ENCODE results near the gene MANF. TPM values are rescaled to one million over a fixed set of nuclear protein-coding genes. Genes with fewer than 3 reads are reported as not detected.

Gene MANF
- total and polyA plus RNA-seq, 2 donors (not counting 1 experiment from before 2014, with no cell fraction given), result 19.8 to 29.7 TPM

- ChIA-PET CTCF (no interaction called here), POLR2A (no interaction called here)
- WGBS (ENCODE audit: insufficient coverage), result 73% methylated on average over 3 of the region's 4 CpGs
- Histone ChIP-seq H4K20me1 (ENCODE audit: control insufficient read depth, insufficient read depth, low read length, poor library complexity, severe bottlenecking) (no peaks in the 10 kb centered on the region), H3K79me2 (ENCODE audit: control insufficient read depth, insufficient read depth, low read length) (no peaks in the 10 kb centered on the region), H3K27ac (ENCODE audit: low read length in 2 of 2) (no peak overlapping the region), H3K4me2 (replicated peaks; ENCODE audit: low read depth, low read length, poor library complexity, severe bottlenecking) (no peak overlapping the region), H2AFZ (ENCODE audit: insufficient read depth, low read depth, low read length, poor library complexity, severe bottlenecking) (no peak overlapping the region), H3K9me3 (ENCODE audit: control extremely low read depth in 1 of 3, control insufficient read depth in 2 of 3, insufficient read depth in 1 of 3, low read length in 2 of 3) (no peaks in the 10 kb centered on the region), H3K4me3 (ENCODE audit: control extremely low read depth in 1 of 5, extremely low read depth in 1 of 5, insufficient read depth in 1 of 5, low read depth in 2 of 5, low read length in 4 of 5) (no peak overlapping the region), H3K9ac (ENCODE audit: low read length) (no peak overlapping the region), H3K36me3 (replicated peaks in 1 of 2; ENCODE audit: control extremely low read depth in 1 of 2, control insufficient read depth in 1 of 2, extremely low read depth in 1 of 2, insufficient read depth in 2 of 2, low read length in 1 of 2) (no peaks in the 10 kb centered on the region), H3K27me3 (replicated peaks in 1 of 4; ENCODE audit: control extremely low read depth in 1 of 4, control insufficient read depth in 3 of 4, insufficient read depth in 4 of 4, low read length in 3 of 4) (no peaks in the 10 kb centered on the region), H3K4me1 (ENCODE audit: control insufficient read depth in 2 of 2, insufficient read depth in 2 of 2, low read length in 2 of 2) (no peaks in the 10 kb centered on the region)
- no peak overlapping the region for H3K27ac Mint-ChIP-seq
- TF ChIP-seq CTCF (IDR thresholded peaks at IDR 0.05) (no peak), EZH2 (IDR thresholded peaks at IDR 0.05; ENCODE audit: borderline replicate concordance, insufficient read depth, low read depth, low read length, poor library complexity, severe bottlenecking) (no peak)
- no peaks in the 10 kb centered on the region for H3K4me1 Mint-ChIP-seq
- ATAC-seq (ENCODE audit: low read depth) (no peak), DNase-seq (no peak)
- H3K9me3 Mint-ChIP-seq (ENCODE audit: insufficient read depth), result no peaks in the 10 kb centered on the region
- peaks cover 6% of the 10 kb centered on the region for H3K27me3 Mint-ChIP-seq
- no peak overlapping the region for H3K4me3 Mint-ChIP-seq
- intact Hi-C loops (cut with micrococcal nuclease), result no loop called here
Measured at GRCh38 chr3:51340013-51340829, 44.9 kb upstream of the MANF start.

DNA sequence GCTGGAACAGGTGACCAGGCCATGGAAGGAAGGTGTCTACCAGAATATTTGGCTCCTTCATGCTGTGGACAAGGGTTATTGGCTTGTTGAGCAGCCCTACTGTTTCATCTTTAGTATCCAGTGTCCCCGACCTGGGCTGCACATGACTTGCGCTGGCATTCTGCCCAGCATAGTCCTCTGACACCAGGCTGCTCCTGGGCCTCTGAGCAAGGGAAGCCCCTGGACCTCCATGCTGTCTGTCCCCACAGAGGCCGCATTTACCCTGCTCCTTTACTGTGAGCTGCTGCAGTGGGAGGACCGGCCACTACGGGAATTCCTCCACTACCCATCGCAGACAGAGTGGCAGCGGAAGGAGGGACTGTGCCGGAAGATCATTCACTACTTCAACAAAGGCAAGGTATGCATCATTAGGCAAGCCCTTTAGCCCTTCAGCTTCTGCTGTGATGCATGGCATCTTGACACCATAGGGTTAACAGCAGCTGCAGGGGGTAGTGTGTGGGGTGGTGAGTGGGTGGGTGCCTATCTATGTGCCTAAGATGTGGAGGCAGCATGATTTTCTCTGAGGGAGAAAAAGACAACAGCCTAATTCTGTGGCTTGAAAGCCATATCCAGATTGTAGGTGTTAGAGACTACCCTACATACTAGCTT, 44.0 kb upstream of the MANF start:
- no peak overlapping the region for H3K27ac Mint-ChIP-seq
- H4K20me1 ChIP-seq (ENCODE audit: control insufficient read depth, insufficient read depth, low read length, poor library complexity, severe bottlenecking), result no peaks in the 10 kb centered on the region
- no peaks in the 10 kb centered on the region for H3K4me1 Mint-ChIP-seq
- H3K4me1 ChIP-seq (ENCODE audit: control insufficient read depth in 2 of 2, insufficient read depth in 2 of 2, low read length in 2 of 2), result no peaks in the 10 kb centered on the region
- H3K9me3 Mint-ChIP-seq (ENCODE audit: insufficient read depth), result no peaks in the 10 kb centered on the region
- ATAC-seq (ENCODE audit: low read depth) (no peak), DNase-seq (no peak)
- H3K27ac ChIP-seq (ENCODE audit: low read length in 2 of 2), result no peak overlapping the region
- ChIA-PET POLR2A (no interaction called here), CTCF (no interaction called here)
- WGBS (ENCODE audit: insufficient coverage), result 92% methylated on average over 8 of the region's 8 CpGs
- TF ChIP-seq CTCF (IDR thresholded peaks at IDR 0.05) (no peak), EZH2 (IDR thresholded peaks at IDR 0.05; ENCODE audit: borderline replicate concordance, insufficient read depth, low read depth, low read length, poor library complexity, severe bottlenecking) (no peak)
- no peak overlapping the region for H3K4me3 Mint-ChIP-seq
- H3K9me3 ChIP-seq (ENCODE audit: control extremely low read depth in 1 of 3, control insufficient read depth in 2 of 3, insufficient read depth in 1 of 3, low read length in 2 of 3), result no peaks in the 10 kb centered on the region
- no peak overlapping the region for H2AFZ ChIP-seq (ENCODE audit: insufficient read depth, low read depth, low read length, poor library complexity, severe bottlenecking)
- H3K36me3 ChIP-seq (replicated peaks in 1 of 2; ENCODE audit: control extremely low read depth in 1 of 2, control insufficient read depth in 1 of 2, extremely low read depth in 1 of 2, insufficient read depth in 2 of 2, low read length in 1 of 2), result no peaks in the 10 kb centered on the region
- intact Hi-C loops (cut with micrococcal nuclease), result no loop called here
- no peak overlapping the region for H3K4me3 ChIP-seq (ENCODE audit: control extremely low read depth in 1 of 5, extremely low read depth in 1 of 5, insufficient read depth in 1 of 5, low read depth in 2 of 5, low read length in 4 of 5)
- no peaks in the 10 kb centered on the region for H3K27me3 ChIP-seq (replicated peaks in 1 of 4; ENCODE audit: control extremely low read depth in 1 of 4, control insufficient read depth in 3 of 4, insufficient read depth in 4 of 4, low read length in 3 of 4)
- H3K9ac ChIP-seq (ENCODE audit: low read length), result no peak overlapping the region
- peaks cover 8% of the 10 kb centered on the region for H3K27me3 Mint-ChIP-seq
- H3K79me2 ChIP-seq (ENCODE audit: control insufficient read depth, insufficient read depth, low read length), result no peaks in the 10 kb centered on the region
- H3K4me2 ChIP-seq (replicated peaks; ENCODE audit: low read depth, low read length, poor library complexity, severe bottlenecking), result no peak overlapping the region
